Transverse colon (tissue), 4 donors: ENCODE results near the gene PPP1R12B. TPM values are rescaled to one million over a fixed set of nuclear protein-coding genes. Genes with fewer than 3 reads are reported as not detected.
A peak's percentile ranks its signal among the peaks of the same experiment; 100 is the strongest.
"Not testable (repeated sequence)": the region's sequence is repeated elsewhere in the genome, so short reads cannot be mapped to it uniquely, and the experiment has no call there.

Experiments used
- DNase-seq: peaks from one replicate; pipeline ENCODE4 v3.0.0-alpha.2; 2019
- H3K27ac ChIP-seq, 4 donors: fragments of 200-600 bp; sonication (generic); 2 replicates each; pipeline ENCODE4 v1.5.1; 2016 to 2018; ENCODE audit warnings: inconsistent platforms in 4 of 4
- H3K27me3 ChIP-seq: fragments of 200-600 bp; sonication (generic); 2 replicates; pipeline ENCODE4 v1.5.1; 2017; ENCODE audit warnings: inconsistent platforms
- H3K36me3 ChIP-seq, 4 donors: fragments of 200-600 bp; sonication (generic); 2 replicates each; pipeline ENCODE4 v1.5.1; 2017 to 2019; ENCODE audit warnings: inconsistent platforms in 4 of 4
- H3K4me1 ChIP-seq, 4 donors: fragments of 200-600 bp; sonication (generic); 2 replicates each; pipeline ENCODE4 v1.5.1; 2017 to 2020; ENCODE audit warnings: inconsistent platforms in 4 of 4
- H3K4me3 ChIP-seq, 4 donors: fragments of 200-600 bp; sonication (generic); 1 replicate in 1 of 4; 2 replicates in 3 of 4; pipeline versions ENCODE4 v1.5.1 to v1.6.1; 2017 to 2019; ENCODE audit warnings: inconsistent platforms in 4 of 4
- H3K9me3 ChIP-seq, 2 donors: fragments of 200-600 bp; sonication (generic); 2 replicates each; pipeline ENCODE4 v1.5.1; 2017 to 2019; ENCODE audit warnings: inconsistent platforms in 2 of 2
- EP300 ChIP-seq: sonication (generic); formaldehyde crosslinking; IDR thresholded peaks from one replicate; pipeline ENCODE4 v1.6.1; 2017; ENCODE audit warnings: antibody characterized with exemption, low read depth
- POLR2A ChIP-seq: fragments of 450-650 bp; IDR thresholded peaks from one replicate; pipeline ENCODE4 v1.6.1; 2016; ENCODE audit warnings: antibody characterized with exemption, mild to moderate bottlenecking, moderate library complexity
- POLR2AphosphoS5 ChIP-seq, 3 donors: sonication (generic); formaldehyde crosslinking; IDR thresholded peaks; one replicate each; pipeline ENCODE4 v1.6.1; 2016; ENCODE audit warnings: antibody characterized with exemption in 3 of 3
- WGBS, 2 donors: methylation state at CpG; one replicate each; pipeline ENCODE4 v1.1.5; 2018; ENCODE audit warnings: low coverage in 1 of 2; 5-methylcytosine and 5-hydroxymethylcytosine counted together
- in situ Hi-C, 4 donors: fragments of 200-750 bp; cut with MboI; loops; one replicate each; pipeline versions ENCODE4 v1.15.0 to v1.15.1; 2017; ENCODE audit warnings: low sequenced_read_pairs in 3 of 4, low pct_ligation_motif_present in 1 of 4, low pct_unique_long_range_greater_than_20kb in 1 of 4
- intact Hi-C: fragments of 100-400 bp; cut with DNase I; formaldehyde crosslinking; loops from one replicate; pipeline ENCODE4 v1.15.1; 2023; ENCODE audit warnings: low total_unique reads
- total RNA-seq, 4 donors: library from RNA; depleted of rRNA; stranded (reverse); fragments of >200 nt; gene quantifications; one replicate each; pipeline ENCODE4 v1.1.0, GENCODE V29; 2016
- TF ChIP-seq, protein P1 (sequence below), 5 experiments: fragments of 200-600 bp in 3 of 5; fragments of 450-650 bp in 2 of 5; sonication (generic) in 3 of 5; IDR thresholded peaks; 1 replicate in 2 of 5; 2 replicates in 3 of 5; pipeline ENCODE4 v1.5.1; 2016 to 2017; ENCODE audit warnings: antibody characterized with exemption in 5 of 5, inconsistent platforms in 3 of 5, mild to moderate bottlenecking in 2 of 5, moderate library complexity in 1 of 5

The PPP1R12B gene
- total RNA-seq, 4 donors from 2014 or later, result 92.7 to 254 (median 137) TPM

DNA sequence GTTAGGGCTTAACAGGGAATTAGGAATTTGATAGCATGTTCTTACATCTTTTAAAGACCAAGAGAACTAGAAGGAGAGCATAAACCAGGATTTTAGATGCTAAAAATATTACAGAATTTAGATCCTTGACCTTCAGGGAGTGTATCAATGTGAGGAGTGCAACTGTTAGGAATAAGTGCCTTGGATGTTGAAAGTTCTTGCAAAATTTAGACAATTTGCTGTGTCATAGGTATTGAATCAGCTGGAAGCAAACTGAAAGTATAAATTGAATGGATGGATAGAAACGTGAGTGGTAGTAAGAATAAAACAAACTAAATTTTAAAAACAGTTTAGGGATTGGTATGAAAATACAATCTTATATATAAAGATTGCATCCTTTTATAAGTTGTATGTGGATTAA lies 27.7 kb downstream of the PPP1R12B start:
- intact Hi-C loops, result no loop called here
- no peaks in the 10 kb centered on the region for H3K36me3 ChIP-seq
- H3K4me3 ChIP-seq, result no peak overlapping the region
- no peaks in the 10 kb centered on the region for H3K27me3 ChIP-seq
- H3K9me3 ChIP-seq, result no peaks in the 10 kb centered on the region
- peaks cover 0 to 14% (median 9%) of the 10 kb centered on the region in 4 donors for H3K4me1 ChIP-seq
- in situ Hi-C loops, result no loop called here
- TF ChIP-seq POLR2AphosphoS5 (IDR thresholded peaks at IDR 0.05) (no peak), POLR2A (no peak), EP300 (no peak)
- TF ChIP-seq, protein P1, sequence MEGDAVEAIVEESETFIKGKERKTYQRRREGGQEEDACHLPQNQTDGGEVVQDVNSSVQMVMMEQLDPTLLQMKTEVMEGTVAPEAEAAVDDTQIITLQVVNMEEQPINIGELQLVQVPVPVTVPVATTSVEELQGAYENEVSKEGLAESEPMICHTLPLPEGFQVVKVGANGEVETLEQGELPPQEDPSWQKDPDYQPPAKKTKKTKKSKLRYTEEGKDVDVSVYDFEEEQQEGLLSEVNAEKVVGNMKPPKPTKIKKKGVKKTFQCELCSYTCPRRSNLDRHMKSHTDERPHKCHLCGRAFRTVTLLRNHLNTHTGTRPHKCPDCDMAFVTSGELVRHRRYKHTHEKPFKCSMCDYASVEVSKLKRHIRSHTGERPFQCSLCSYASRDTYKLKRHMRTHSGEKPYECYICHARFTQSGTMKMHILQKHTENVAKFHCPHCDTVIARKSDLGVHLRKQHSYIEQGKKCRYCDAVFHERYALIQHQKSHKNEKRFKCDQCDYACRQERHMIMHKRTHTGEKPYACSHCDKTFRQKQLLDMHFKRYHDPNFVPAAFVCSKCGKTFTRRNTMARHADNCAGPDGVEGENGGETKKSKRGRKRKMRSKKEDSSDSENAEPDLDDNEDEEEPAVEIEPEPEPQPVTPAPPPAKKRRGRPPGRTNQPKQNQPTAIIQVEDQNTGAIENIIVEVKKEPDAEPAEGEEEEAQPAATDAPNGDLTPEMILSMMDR (IDR thresholded peaks at IDR 0.05), result no peak
- 40 to 63% methylated on average over 1 of the region's 1 CpG for WGBS, 2 donors
- no peak for DNase-seq
- H3K27ac ChIP-seq, result no peak overlapping the region

DNA sequence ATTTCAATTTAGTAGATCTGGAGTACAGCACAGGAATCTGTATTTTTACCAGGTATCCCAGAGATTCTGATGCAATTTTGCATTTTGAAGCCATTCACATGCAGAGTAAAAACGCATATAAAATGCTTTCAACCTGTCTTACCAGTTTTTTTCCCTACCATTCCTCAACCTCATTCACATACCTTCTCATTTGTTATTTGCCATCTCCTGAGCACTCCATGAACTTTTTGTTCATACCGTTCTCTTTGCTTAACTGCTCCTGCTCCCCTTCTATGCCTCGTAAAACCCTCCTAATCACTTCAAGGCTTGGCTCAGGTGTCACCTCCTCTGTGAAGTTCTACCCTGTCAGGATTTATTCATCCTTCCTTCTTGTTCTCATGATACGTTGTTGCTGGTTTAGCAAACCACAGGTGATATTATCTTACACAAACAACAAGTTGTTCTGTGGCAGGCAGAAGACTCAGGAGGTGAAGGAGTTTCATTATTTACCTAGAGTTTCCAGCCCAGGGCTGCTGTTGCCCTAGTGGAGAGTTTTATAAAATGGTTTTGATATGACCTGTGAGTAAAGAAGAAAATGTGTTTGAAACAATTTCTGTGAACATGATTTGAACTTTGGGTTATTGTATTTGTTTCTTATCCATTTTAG lies 31.5 kb downstream of the PPP1R12B start:
- 28 to 49% methylated on average over 3 to 4 of the region's 4 CpGs for WGBS, 2 donors
- H3K4me1 ChIP-seq, result peaks cover 0 to 14% (median 9%) of the 10 kb centered on the region in 4 donors
- TF ChIP-seq, protein P1 (IDR thresholded peaks at IDR 0.05), result peak in 2 of 5 experiments; percentile 15 to 24
- intact Hi-C loops, H3K9me3 ChIP-seq, in situ Hi-C loops, H3K36me3 ChIP-seq, H3K27ac ChIP-seq, DNase-seq, H3K27me3 ChIP-seq, H3K4me3 ChIP-seq: not testable (repeated sequence)

DNA sequence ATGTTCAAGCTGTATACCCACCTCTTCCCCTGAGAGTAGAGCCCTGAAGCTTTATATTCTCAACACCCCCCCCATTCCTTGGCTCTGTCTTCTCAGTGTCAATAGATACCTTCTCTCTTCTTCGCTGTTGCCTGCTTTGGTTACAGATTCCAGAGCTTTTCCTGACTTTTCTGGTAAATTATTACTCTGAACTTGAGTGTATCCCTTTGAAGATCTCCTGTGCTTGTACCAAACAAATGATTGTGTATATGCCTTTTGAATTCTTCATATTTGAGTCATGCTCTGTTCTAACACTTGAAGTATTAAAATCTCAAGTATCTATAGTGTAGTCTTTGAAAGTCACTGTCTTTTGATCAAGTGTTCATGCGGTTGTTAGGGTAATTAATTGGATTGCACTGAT lies 32.0 kb downstream of the PPP1R12B start:
- DNase-seq, intact Hi-C loops, H3K27ac ChIP-seq, in situ Hi-C loops, H3K4me3 ChIP-seq, H3K27me3 ChIP-seq, H3K36me3 ChIP-seq, H3K9me3 ChIP-seq: not testable (repeated sequence)
- 72 to 75% methylated on average over 1 to 2 of the region's 2 CpGs for WGBS, 2 donors
- H3K4me1 ChIP-seq, result peaks cover 0 to 14% (median 9%) of the 10 kb centered on the region in 4 donors

- DNase-seq, H3K9me3 ChIP-seq, intact Hi-C loops, in situ Hi-C loops, H3K36me3 ChIP-seq, H3K27ac ChIP-seq, H3K4me3 ChIP-seq, H3K27me3 ChIP-seq: not testable (repeated sequence)
- 91 to 100% methylated on average over 4 of the region's 4 CpGs for WGBS, 2 donors
- peaks cover 0 to 12% (median 9%) of the 10 kb centered on the region in 4 donors for H3K4me1 ChIP-seq
Observed at GRCh38 chr1:202381867-202382266, 33.4 kb downstream of the PPP1R12B start.

DNA sequence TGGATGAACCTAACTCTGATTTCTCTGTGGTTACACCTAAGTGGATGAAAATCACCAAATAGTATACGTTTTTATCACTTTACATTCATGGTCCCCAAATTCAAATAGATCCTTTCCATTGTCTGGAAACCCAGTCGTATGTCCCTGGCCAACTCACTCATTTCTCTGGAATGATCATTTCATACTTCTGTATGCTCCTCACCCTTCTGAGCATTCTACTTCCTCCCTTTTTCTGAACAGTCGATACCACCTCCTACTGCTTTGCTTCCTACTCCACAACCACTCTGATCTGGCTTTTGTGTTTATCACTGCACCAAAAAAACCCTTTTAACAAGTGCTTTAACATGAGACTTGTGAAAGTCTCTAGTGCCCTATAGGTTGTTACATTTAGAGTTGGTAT lies 47.3 kb downstream of the PPP1R12B start:
- H3K27ac ChIP-seq, H3K4me3 ChIP-seq, H3K4me1 ChIP-seq, DNase-seq, H3K9me3 ChIP-seq, intact Hi-C loops, in situ Hi-C loops, H3K27me3 ChIP-seq, H3K36me3 ChIP-seq: not testable (repeated sequence)
- 75 to 81% methylated on average over 3 of the region's 3 CpGs for WGBS, 2 donors

GRCh38 chr1:202397256-202397655 lies 48.8 kb downstream of the PPP1R12B start:
- DNase-seq, result no peak
- no peaks in the 10 kb centered on the region for H3K36me3 ChIP-seq
- H3K27me3 ChIP-seq, result no peaks in the 10 kb centered on the region
- H3K4me1 ChIP-seq, result no peaks in the 10 kb centered on the region
- H3K9me3 ChIP-seq, result no peaks in the 10 kb centered on the region
- H3K4me3 ChIP-seq, result no peak overlapping the region
- intact Hi-C loops, result no loop called here
- in situ Hi-C loops, result no loop called here
- TF ChIP-seq POLR2A (no peak), POLR2AphosphoS5 (IDR thresholded peaks at IDR 0.05) (no peak)
- no peak overlapping the region for H3K27ac ChIP-seq

GRCh38 chr1:202398439-202398838 lies 49.9 kb downstream of the PPP1R12B start:
- 80 to 98% methylated on average over 1 of the region's 1 CpG for WGBS, 2 donors
- H3K4me3 ChIP-seq, H3K4me1 ChIP-seq, intact Hi-C loops, H3K9me3 ChIP-seq, H3K27me3 ChIP-seq, DNase-seq, H3K27ac ChIP-seq, H3K36me3 ChIP-seq, in situ Hi-C loops: not testable (repeated sequence)

DNA sequence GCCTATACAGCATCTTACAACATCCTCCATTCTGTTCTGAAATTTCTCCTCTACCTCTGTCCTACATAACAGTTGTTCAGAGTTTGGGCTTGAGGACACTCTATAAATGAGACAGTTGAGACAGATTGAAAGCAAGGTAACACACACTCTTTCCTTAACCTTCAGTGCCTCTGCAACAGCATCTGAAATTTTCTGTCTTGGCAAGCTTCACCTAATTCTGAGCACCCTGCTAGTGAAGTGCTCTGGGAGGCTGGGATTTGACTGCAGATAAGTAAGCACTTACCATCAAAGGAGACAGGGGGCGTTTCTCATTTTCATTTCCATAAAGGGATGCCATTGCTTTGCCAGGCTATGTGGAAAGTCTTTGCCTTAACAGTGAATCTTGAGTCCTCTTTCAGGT lies 53.3 kb downstream of the PPP1R12B start:
- intact Hi-C loops, in situ Hi-C loops, H3K36me3 ChIP-seq, H3K27ac ChIP-seq, DNase-seq, H3K4me3 ChIP-seq, H3K27me3 ChIP-seq, H3K4me1 ChIP-seq, H3K9me3 ChIP-seq: not testable (repeated sequence)
- 73% methylated on average over 1 of the region's 1 CpG; no CpG with 5 or more reads in 1 of the 2 donors for WGBS, 2 donors

- H3K4me3 ChIP-seq, H3K27me3 ChIP-seq, H3K27ac ChIP-seq, in situ Hi-C loops, H3K9me3 ChIP-seq, DNase-seq, H3K4me1 ChIP-seq, intact Hi-C loops, H3K36me3 ChIP-seq: not testable (repeated sequence)
- 88 to 95% methylated on average over 2 of the region's 2 CpGs for WGBS, 2 donors
Observed at GRCh38 chr1:202403381-202403780, 54.9 kb downstream of the PPP1R12B start.
